HG02678 (cell line): Measurements from ENCODE around the gene GLDC.
A peak's percentile ranks its signal among the peaks of the same experiment; 100 is the strongest.
"Not testable (repeated sequence)": the region's sequence is repeated elsewhere in the genome, so short reads cannot be mapped to it uniquely, and the experiment has no call there.

ENCODE experiments used
- ATAC-seq: cut with Tn5 transposase; IDR thresholded peaks from one replicate; pipeline ENCODE4 v1.9.1; 2021; ENCODE audit warnings: mild to moderate bottlenecking, moderate library complexity; ENCODE audit not compliant: unreplicated experiment

The GLDC gene

GRCh38 chr9:6575324-6576034 is 70.0 kb downstream of the GLDC start:
- ATAC-seq: peak; percentile 92

GRCh38 chr9:6567140-6567591 is 78.4 kb downstream of the GLDC start:
- no peak for ATAC-seq

DNA sequence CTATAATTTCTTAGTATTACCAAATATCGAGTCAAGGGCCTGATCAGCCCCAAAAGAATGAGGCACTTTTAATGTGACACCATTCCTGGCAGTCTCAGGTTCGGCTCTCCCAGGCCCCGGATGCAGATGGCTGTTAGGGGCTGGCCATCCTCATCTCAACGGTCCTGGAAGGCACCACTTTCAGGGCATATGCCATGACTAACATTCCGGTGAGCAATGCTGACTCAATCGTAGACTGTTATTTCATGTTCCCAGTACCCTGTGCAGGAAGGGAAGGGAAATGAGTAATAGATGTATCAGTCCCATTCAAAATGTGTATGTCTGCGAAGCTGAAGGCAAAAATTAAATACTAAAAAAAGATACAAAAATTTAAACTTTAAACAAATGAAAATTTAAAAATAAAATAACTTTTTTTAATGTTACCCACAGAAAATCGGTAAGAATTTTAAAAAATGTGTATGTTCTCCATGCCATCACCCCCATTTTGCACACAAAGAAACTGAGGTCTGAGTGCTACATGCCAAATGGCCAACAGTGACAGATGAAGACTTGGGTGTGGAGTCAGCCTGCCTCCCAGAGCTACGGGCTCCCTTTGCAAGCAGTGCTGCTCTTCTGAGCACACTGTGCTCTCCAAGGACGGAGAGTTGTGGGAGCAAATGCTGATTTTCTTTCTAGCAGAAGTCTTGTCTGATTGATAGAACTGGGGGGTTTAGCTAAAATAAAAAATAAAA is 79.0 kb downstream of the GLDC start:
- ATAC-seq: no peak

- ATAC-seq: no peak
Measured at GRCh38 chr9:6565312-6565711, 80.2 kb downstream of the GLDC start.

- no peak for ATAC-seq
Measured at GRCh38 chr9:6564868-6565267, 80.7 kb downstream of the GLDC start.

DNA sequence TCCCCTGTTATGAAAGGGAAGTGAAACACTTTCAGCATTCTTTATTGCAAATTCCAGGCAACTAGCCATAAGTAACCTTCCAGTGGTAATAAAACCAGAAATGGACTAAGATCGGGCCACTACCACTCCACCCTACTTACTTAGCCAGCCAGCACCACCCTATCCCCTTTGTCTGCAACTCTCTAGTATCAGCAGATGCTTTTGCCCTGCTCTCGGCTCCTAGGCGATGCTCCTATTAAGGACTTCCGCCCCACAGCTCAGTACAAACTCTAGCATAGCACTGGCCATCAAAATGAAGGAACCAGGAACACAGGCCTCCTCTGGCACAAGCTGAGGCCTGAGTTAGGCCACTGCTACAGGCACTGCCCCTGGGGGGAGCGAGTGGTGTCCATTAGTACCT is 81.2 kb downstream of the GLDC start:
- no peak for ATAC-seq

DNA sequence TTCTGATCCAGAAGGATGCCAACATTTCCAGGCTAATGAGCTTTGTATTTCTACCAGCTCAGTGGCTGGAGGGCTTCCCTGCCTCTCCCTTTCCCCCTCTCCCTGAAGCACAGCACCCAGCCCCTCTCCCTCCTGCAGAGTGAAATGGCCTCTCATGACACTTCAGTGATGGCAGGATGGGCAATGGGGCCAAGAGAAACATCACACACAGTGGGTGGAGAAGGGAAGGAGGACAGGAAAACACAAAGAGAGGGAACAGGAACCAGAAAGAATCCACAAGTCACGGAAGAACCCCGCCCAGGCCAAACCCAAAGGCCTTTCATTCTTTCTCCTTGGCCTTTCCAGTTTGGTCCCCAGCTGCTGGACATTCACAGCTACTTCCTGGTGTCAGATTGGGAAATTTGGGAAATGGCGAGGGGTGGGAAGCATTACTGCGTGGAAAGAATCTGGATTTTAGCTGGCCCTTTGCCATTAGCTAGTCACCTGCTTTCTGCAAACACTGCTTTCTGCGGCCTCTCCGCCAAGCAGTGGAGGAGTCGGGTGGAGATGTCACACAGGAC is 82.6 kb downstream of the GLDC start:
- ATAC-seq: no peak

DNA sequence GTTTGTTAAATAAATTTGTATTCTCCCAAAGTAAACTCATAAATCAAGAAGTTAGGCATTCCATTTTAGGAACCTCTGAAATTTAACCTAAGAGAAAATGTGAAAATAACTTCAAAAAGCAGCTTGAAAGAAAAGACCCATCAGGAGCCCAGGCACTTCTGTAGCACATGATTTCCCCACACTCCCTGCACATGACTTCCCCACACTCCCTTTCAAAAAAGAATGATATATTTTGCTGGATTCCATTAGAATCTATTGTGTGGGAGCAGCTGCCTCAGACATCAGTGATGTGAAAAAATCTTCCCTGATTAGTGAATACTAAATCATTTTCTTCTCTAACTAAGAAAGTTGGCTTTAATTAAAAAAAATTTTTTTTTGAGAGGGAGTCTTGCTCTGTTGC is 83.3 kb downstream of the GLDC start:
- ATAC-seq: no peak

DNA sequence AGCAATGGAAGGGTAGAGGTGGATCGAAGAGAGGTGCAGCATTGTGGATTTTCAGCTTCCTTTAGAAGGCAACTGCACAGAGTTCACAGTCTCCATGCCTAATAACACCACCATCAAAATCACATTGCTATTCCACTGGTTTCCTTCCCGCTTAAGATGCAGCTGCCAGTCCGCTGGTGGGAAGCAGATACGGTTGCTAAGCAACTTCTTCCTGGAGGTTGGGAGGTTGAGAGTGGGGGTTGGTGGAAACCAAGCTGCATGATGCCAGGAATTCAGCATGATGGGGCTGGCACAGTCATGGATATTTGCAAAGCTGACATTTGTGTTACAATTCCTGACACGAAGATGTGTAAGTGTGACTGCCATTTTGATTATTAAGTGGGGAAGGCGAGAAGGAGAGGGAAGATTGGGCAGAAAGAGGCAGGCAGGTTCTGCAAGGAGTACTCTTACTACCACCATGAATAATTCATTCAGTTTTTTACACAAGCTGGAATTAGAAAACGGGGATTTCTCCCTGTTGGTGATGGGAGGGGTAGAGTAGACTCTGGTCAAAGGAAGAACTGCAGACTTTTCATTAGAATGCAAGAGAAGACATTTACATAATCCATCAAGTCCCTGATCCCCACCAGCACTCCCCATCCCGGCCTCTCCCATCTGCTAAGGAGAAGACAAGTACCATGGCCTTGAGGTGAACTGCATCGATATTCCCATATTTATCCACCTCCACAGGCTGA is 87.5 kb downstream of the GLDC start:
- no peak for ATAC-seq

DNA sequence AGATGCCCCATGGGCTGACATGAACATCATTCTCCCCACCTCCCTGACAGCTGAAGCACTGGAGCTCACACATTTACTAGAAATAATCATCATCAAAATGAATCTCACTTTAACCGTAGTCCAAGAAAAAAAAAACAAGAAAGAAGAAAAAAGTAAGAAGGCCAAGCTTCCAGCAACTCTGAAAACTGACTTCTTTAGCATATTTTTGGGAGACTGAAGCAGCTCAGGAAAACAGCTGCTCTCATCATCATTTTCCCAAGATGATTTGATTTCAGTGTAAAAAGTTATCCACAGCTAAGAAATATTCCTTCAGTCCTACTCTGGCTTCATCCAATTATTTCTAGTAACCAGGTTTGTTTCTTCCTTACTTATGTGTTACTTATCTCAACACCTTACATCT is 91.7 kb downstream of the GLDC start:
- no peak for ATAC-seq

GRCh38 chr9:6552498-6553121 is 92.9 kb downstream of the GLDC start:
- ATAC-seq: no peak

DNA sequence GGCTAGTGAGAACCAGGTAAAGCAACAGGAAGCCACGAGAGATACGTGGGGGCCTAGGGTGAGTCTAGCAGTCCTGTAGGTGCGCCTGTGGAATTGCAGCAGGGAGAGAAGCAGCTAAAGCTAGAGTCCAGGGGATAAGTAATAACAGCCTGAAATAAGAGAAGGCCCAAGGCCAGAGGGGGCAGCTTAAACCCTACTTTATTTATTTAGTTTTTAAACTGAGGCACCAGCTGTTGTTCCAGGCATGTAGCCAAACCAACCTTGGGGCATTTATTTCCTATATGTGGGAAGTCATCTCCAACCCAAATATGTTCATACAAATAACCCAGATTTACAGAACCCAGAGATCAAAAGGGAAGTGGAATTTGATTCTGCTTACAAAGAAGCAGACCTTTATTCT is 93.5 kb downstream of the GLDC start:
- no peak for ATAC-seq

DNA sequence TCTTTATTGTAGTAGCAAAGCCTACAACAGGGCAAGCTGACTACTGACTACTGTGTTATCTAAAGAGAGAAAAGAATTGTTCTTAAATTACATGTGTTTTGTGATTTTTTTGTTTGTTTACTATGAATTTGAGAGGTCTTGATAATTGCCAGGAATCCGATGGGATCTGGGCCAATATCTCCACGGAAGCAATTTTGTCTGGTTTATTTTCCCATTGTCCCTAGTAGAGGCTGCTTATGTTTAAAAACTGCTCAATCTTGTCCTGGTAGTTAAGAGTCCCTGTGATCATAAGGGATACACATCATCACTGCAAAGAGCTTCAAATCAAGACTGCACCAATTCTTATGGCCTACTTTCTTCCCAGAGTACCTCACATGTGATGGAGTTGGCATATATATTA is 94.4 kb downstream of the GLDC start:
- ATAC-seq: no peak

DNA sequence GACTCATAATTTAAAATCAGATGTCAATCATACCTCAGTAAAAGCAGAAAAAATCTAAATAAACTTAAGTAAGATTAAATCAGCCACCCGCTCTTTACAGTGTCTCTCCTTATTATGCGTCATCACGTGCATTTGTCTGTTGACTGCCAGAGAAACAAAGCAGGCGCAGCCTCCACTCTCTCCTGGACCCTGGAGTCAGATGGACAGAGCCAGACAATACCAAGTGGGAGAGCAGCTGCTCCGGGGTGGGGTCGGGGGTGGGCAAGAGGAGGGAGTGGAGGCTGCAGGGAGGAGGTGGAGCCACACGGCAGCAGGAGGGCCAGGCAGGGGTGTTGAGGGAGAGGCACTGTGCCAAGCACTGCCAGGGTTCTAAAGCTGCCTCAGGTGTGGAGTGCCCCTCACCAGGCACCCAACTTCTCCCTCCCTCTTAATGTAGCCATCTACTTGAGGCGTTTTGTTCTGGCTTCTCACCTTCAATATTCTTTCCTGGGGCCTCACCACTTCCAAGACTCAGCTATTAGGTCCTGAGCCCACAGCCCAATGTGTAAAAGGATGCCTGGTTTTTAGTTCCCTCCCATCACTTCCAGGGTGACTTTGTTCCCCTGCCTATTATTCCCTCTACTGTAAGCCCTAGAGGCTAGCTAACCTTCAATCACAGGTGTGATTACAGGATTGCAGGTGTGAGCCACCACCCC is 96.3 kb downstream of the GLDC start:
- ATAC-seq: no peak

DNA sequence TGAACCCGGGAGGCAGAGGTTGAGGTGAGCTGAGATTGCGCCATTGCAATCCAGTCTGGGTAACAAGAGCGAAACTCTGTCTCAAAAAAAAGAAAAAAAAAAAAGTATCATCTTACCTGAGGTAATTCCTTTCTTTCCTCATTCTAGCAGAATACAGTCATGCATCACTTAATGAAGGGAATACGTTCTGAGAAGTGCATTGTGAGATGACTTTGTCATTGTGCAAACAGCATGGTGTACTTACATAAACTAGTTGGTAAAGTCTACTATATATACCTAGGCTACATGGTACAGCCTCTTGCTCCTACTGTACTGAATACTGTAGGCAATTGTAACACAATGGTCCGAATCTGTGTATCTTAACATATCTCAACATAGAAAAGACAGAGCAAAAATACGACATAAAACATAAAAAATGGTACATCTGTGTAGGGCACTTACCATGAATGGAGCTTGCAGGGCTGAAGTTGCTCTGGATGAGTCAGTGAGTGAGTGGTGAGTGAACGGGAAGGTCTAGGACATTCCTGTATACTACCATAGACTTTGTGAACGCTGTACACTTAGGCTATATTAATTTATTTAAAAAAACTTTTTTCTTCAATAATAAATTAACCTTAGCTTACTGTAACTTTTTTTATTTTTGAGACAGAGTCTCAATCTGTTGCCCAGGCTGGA is 100.4 kb downstream of the GLDC start:
- ATAC-seq: no peak

DNA sequence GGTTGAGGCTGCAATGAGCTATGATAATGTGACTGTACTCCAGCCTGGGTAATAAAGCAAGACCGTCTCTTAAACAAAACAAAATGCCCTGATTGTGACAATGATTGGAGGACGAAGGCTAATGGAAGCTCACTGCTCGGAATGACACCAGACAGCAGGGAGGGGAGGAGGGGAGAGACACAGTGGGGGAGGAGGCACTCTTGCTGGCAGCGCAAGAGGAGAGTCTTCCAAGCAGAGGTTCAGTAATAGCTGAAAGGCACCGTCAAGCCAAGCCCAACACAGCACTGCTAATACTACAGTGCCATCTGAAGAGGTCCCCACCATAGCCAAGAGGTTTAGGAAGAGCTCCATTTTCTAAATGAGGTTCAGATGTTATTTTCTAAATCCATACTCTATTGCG is 102.3 kb downstream of the GLDC start:
- no peak for ATAC-seq

DNA sequence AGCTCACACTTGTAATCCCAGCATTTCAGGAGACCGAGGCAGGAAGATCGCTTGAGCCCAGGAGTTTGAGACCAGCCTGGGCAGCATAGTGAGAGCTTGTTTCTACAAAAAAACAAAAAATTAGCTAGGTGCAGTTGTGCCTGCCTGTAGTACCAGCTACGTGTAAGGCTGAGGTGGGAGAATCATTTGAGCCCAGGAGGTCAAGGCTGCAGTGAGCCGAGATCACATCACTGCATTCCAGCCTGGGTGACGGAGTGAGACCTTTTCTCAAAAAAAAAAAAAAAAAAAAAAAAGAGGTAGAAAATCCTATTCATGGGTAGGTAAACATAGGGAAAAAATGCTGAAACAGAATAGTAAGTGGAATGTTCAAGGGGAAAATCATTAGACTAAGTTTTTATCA is 102.9 kb downstream of the GLDC start:
- not testable (repeated sequence) for ATAC-seq

DNA sequence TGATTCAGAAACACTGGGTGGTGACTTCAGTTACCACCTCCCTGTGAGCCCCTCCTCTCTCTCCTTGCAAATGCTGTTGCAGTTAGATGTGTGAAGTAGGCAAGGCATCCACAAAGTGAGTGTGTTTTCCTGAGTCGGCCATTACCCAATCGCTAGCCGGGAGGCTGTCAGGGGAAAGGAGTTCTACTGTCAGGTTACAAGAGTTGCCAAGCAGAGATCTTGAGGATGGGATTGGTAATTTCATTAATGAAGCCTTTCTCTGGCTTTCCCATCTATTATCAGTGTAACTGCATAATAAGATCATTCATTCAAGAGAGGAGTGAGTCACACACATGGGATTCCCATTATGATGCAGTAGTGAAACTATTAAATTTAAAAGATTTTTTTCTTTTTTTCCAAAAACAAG is 106.9 kb downstream of the GLDC start:
- no peak for ATAC-seq

- ATAC-seq: no peak
Measured at GRCh38 chr9:6535594-6535993, 109.9 kb downstream of the GLDC start.
